Measurements from ENCODE around the gene PRM1.
"Not testable (repeated sequence)": the region's sequence is repeated elsewhere in the genome, so short reads cannot be mapped to it uniquely, and the experiment has no call there.

PRM1 gene

GRCh38 chr16:11296706-11297491, 15.8 kb upstream of the PRM1 start:
- no peak for DNase-seq

- no peak for DNase-seq
Observed at GRCh38 chr16:11296351-11296705, 15.2 kb upstream of the PRM1 start.

- DNase-seq = no peak
Observed at GRCh38 chr16:11295672-11296071, 14.5 kb upstream of the PRM1 start.

GRCh38 chr16:11292076-11292748, 11.1 kb upstream of the PRM1 start:
- DNase-seq = no peak

- DNase-seq = no peak
Observed at GRCh38 chr16:11291091-11291703, 10.1 kb upstream of the PRM1 start.

GRCh38 chr16:11290102-11290893, 9.2 kb upstream of the PRM1 start:
- DNase-seq = no peak

GRCh38 chr16:11289696-11290095, 8.6 kb upstream of the PRM1 start:
- DNase-seq = not testable (repeated sequence)

- DNase-seq = no peak
Observed at GRCh38 chr16:11289202-11289601, 8.1 kb upstream of the PRM1 start.

- no peak for DNase-seq
Observed at GRCh38 chr16:11285842-11286241, 4.7 kb upstream of the PRM1 start.

- DNase-seq = no peak
Observed at GRCh38 chr16:11283820-11284248, 2.7 kb upstream of the PRM1 start.

- no peak for DNase-seq
Observed at GRCh38 chr16:11278681-11279628, 2.2 kb downstream of the PRM1 start.

GRCh38 chr16:11277607-11278337, 3.4 kb downstream of the PRM1 start:
- DNase-seq = no peak

GRCh38 chr16:11276896-11277593, 4.1 kb downstream of the PRM1 start:
- no peak for DNase-seq

- no peak for DNase-seq
Observed at GRCh38 chr16:11276143-11276895, 4.8 kb downstream of the PRM1 start, which contains the start of gene PRM2. PRM2 (minus strand) TSS chr16:11276480; CDS start chr16:11276370, 110 bp downstream.

GRCh38 chr16:11274964-11275363, 6.2 kb downstream of the PRM1 start:
- no peak for DNase-seq

GRCh38 chr16:11273721-11274324, 7.3 kb downstream of the PRM1 start:
- no peak for DNase-seq

GRCh38 chr16:11272921-11273720, 8.0 kb downstream of the PRM1 start, which contains the start of gene PRM3:
PRM3 (minus strand) TSS chr16:11273629; CDS start chr16:11273595, 34 bp downstream.
- no peak for DNase-seq

- DNase-seq = no peak
Observed at GRCh38 chr16:11272484-11272883, 8.6 kb downstream of the PRM1 start.

All from stimulated activated CD4-positive, alpha-beta T cell treated with anti-CD3 and anti-CD28 coated beads, Interleukin-2, amount 100 ng/mL, for 24 hours (primary cell).